IPS DF 4.7 (cell line): ENCODE results near the gene TFG.

ENCODE experiments used
- DNase-seq: peaks from one replicate; pipeline ENCODE4 v3.0.0-alpha.2; 2013; ENCODE audit warnings: low spot score; ENCODE audit errors: extremely low read depth

Gene TFG

DNA sequence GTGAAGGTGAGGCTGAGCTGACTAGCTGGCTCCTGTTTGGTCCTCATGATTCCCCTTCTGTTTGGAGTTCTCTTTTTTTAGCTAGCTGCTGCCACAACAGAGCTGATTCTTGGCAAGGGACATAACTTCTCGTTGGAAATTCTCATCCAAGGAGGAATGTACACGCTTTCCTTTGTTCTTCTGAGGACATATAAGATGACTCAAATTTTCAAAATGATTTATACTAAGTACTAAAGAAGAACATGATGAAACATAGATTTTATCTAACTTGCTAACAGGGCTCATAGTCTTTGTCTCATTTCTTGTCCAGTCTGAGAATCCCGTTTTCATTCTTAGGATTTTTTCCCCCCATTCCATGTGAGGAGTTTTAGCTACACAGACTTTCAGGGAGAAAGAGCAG is 2.9 kb upstream of the TFG start:
- no peak for DNase-seq

DNA sequence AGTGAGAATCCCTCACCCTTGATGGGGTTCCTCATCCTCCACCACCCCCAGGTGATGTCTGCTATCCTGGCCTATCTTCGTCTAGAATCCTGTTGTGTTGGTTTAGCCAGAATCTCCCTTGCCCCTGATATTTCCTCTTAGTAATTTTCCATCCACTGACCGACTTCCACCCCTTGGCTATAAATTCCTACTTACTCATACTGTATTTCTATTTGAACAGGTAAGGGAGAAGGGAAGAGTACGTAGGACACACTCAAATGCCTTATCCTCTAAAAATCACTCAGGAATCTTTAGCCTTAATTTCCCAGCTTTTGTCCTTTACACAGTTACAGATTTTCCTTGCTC is 678 bp upstream of the TFG start:
- DNase-seq = no peak

DNA sequence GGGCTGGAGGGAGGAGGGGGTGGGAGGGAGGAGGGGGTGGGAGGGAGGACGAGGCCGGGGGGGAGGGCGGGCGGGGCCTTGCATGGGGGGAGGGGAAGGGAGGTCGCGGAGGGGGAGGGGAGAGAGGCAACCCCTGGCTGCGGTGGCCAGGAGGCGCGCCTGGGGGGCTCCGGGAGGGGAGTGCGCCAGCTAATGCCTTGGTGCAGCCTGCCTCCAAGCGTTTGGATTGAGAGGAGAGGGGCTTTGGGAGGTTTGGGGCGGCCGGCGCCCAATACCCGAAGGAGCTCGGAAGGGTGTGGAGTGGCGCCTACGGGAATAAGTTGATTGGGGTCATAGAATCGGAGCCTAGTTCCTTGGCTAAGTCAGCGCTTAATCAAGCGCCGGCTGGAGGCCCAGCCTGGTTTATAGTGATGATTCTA is 557 bp downstream of the TFG start:
- no peak for DNase-seq

DNA sequence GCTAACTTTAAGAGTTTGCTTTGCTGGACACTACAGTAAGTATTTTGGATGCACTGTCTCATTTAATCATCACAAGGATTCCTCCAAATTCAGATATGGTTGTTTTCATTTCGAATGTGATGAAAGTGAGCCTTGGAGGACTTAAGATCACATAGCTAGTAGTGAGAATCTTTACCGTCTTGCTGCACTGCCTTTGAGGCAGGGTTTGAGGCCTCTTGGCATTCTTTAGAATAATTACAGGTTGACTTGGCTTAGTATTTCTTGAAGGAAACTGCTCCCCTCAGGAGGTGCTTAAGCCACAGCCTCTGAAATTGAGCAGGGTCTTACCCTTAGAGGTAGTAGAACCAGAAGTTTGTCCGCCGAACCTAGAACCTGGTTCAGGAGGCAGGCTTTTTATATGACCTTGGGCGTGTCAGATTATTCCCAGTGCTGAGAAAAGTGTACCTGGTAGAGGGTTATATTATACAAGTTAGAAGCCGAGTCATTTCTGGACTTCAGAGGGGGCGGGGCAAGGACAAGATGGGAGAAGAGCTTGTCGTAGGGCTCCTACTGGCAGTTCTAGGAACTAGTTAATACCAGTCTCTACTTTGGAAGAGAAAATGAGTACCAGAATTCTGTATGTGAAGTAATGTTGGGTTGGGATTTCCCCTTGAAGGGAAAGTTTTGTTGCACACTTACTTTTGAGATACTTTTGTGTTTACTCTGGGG is 1.1 kb downstream of the TFG start:
- DNase-seq = no peak

DNA sequence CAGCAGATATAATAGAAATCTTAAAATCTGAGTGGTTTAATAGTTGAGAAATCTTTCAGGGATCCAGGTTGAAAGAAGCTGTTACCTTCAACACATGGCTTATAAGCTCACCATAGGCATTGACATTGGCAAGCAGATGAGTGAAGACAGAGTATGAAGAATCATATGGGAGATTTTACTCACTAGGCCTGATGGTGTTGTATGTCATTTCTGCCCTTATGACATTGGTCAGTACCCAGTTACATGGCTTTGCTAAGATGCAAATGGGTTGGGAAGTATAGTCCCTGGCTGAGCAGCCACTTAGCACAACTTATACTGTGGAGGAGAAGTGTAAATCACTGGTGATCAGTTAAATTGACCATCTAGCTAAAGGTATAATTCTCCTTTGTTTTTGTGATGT is 5.9 kb downstream of the TFG start:
- no peak for DNase-seq

DNA sequence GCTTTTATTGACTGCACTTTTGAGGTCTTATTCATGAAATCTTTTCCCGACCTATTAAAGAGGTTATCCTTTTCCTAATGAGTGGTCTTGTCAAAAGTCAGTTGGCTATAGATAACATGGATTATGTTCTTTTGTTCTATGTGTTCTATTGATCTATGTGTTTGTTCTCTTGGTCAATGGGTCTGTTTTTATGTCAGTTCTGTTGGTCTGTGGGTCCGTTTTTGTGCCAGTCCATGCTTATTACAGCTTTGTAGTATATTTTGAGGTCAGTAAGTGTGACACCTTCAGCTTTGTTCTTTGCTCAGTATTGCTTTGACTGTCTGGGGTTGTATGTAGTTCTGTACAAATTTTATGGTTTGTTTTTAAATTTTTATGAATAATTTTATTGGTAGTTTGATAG is 7.8 kb downstream of the TFG start:
- no peak for DNase-seq

DNA sequence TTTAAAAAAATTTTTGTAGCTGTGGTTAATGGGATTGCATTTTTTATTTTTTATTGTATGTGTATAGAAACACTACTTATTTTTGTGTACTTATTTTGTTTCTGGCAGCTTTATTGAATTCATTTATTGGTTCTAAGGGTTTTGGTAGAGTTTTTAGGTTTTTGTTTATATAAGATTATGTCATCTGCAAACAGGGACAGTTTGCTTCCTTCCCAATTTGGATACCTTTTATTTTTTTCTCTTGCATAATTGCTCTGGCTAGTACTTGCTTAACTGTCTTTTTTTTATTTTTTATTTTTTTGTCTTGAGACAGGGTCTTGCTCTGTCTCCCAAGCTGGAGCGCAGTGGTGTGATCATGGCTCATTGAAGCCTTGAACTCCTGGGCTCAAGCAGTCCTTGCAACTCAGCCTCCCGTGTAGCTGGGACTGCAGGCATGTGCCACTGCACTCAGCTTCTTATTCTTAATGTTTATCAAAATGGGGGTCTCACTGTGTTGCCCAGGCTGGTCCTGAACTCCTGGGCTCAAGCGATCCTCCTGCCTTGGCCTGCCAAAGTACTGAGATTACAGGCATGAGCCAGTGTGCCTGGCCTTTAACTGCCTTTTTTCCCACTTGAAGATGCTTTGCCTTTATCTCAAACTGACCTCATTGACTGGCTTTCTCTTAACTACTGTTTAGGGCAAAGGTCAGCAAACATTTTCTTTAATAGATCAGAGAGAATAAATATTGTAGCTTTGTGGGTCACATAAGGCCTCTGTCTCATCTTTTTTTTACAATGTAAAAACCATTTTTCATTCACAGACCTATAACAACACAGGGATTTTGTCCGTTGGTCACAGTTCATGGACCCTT is 8.6 kb downstream of the TFG start:
- no peak for DNase-seq

DNA sequence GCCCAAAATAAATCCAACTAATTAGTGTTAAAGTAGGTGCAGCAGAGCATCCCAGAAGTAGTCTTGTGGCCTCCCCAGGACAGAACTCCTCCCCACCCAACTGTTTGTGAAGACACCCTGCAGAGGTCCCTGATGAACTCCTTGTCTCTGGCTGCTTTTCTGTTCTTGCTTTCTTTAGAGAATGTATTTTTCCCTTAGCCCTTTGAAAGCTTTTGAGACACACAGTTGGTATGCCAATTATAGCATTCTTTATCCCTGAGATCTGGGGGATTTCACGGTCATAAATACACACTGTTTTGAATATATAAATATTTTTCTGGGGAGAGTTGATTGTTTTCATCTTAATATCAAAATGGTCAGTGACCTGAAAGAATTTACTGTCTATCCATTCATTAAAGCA is 9.8 kb downstream of the TFG start:
- no peak for DNase-seq

DNA sequence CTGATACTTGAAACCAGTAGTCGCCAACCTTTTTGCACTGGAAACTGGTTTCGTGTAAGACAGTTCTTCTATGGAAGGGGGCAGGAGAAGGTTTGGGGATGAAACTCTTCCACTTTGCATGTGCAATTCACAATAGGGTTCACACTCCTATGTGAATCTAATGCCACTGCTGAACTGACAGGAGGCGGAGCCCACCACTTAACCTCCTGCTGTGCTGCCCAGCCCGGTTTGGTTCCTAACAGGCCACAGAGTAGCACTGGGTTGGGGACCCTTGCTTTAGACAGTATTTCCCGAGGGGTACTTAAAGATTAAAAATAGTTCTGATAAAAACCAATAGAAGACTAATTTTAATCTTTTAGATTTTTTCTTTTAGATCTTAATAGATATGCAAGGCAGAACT is 11.1 kb downstream of the TFG start:
- no peak for DNase-seq

DNA sequence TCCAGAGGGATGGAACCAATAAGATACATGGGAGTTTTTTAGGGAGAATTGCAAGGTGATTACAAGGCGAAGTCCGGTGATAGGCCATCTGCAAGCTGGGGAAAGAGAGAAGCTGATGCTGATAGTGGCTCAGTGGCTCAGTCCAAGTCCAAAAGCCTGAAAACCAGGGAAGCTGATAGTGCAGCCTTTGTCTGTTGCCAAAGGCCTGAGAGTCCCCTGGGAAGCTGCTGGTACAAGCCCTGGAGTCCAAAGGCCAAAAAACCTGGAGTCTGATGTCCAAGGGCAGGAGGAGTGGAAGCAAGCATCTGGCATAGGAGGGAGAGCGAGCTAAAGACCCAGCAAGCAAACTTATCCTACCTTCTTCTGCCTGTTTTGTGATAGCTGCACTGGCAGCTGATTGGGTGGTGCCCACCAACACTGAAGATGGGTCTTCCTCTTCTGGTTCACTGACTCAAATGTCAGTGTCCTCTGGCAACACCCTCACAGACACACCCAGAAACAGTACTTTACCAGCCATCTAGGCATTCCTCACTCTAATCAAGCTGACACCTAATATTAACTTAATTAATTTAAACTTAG is 16.7 kb downstream of the TFG start:
- DNase-seq = no peak

DNA sequence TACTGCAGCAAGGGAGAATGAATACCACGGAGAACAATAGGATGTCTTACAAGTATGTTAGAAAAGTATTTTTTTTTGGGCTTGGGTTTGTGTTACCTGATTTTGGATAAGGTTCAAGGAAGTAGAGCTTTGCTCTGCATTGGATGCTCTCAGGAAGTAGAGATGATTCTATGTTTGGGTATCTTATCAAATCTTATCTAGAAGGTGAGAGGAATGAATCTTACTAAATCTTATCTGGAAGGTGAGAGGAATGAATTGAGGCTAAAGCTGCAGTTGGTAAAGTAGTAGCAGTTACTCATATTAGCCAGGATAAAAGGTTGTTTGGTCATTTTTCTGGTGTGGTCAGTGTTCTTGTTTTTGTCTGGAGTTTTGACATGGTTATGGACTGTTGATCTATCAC is 17.4 kb downstream of the TFG start:
- no peak for DNase-seq

DNA sequence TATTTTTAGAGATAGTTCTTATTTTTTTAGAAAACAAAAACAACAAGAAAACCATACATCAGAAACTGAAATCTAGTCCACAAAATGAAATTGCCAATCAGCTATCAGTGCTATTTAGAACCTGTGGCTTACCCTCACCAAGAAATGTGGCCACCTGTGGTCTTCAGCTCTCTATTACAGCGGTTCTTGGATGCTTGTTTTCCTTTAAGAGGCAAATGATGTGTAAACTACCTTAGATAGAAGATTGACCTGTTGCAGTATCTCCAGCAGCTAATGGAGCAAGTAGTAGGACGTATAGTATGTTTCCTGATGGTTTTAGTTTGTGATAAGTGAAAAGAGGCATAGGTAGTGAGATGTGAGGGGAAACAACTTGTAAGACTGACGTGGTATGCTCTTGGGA is 21.2 kb downstream of the TFG start:
- DNase-seq = no peak

DNA sequence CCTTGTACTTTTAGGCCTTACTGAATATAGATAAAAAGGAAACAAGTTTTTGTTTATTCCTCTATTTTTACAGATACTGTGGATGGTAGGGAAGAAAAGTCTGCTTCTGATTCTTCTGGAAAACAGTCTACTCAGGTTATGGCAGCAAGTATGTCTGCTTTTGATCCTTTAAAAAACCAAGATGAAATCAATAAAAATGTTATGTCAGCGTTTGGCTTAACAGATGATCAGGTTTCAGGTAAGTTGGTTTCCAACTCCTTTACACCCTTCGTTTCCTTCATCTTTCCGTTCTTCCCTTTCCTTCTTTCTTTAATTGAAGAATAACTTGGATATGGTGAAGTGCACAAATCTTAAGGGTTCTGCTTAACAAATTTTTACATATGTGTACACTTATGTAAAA is 23.1 kb downstream of the TFG start:
- DNase-seq = no peak

DNA sequence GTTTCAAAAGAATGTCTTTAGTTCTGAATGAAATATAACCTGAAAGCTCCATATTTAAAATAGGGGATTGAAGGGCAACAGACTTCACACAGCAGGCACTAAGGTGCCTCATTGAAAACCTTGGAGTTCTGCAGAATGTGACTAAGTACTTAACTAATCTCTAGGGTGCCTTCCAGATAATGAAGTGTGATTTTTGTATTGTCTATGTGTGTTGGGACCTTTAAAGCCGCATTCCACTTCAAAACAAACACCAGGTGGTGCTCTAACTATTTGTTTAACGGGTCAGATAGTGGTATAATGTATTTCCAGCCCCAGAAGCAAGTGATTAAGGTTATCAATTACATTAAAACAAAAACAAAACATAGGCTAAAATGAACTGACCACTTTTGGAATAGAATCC is 28.0 kb downstream of the TFG start:
- DNase-seq = peak; percentile 28

DNA sequence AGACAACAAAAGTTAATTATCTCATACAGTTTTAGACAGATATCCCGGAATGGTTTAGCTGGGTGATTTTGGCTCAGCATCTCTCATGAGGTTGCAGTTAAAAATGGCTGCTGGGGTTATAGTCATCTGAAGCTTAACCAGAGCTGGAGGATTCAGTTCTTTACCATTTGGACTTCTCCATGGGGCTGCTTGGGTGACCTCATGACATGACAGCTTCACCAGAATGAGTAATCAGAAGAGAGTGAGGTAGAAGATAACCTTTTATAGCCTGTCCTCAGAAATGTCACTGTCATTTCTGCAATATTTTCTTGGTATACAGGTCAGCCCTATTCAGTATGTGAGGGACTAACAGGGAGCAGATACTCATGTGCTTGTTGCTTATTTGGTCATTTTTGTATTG is 30.9 kb downstream of the TFG start:
- DNase-seq = no peak

DNA sequence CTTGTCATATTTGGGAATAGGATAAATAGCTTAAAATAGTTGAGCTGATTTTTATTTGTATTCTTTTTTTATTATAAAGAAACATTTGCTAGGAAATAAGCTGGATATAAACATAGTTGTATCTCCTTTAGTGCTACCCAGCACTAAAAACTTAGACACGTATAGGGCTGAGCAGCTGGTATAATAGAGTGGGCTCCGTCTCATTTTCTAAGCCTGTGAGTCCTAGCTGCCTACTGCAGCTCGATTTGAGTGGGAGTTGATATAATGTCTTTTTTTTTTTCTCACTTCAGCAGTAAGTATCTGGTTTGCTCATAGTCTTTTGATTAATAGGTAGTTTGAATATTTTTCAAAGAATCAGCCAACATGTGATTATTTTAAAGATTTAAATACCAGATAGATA is 34.2 kb downstream of the TFG start:
- no peak for DNase-seq

DNA sequence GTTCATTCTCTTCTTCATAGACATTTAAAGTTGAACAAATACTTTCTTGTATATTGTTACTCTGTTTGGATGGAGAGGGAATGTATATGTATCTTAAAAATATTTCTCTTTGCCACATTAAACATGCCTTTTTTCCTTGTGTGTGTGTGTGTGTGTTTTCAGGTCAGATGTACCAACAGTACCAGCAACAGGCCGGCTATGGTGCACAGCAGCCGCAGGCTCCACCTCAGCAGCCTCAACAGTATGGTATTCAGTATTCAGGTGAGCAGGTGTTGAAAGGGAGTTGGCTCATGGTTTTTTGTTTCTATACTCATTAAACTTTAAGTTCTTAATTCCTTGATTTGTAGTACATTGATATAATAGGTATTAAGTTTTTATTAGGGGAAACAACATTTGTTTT is 35.4 kb downstream of the TFG start:
- DNase-seq = no peak

DNA sequence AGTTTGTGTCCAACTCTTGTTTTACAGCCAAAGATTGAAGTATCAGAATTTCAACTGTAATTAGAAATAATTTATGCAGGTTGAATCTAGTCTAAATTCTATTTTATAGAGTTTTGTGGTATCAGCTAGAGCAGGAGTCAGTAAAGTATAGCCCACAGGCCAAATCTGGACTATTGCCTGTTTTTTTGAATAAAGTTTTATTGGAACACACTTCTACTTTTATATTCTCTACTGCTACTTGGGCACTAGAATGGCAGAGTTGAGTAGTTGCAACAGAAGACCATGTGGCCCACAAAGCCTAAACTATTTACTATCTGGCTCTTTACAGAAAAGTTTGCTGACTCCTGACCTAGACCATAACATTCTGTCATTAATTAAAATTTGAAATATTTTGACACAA is 36.3 kb downstream of the TFG start:
- no peak for DNase-seq

DNA sequence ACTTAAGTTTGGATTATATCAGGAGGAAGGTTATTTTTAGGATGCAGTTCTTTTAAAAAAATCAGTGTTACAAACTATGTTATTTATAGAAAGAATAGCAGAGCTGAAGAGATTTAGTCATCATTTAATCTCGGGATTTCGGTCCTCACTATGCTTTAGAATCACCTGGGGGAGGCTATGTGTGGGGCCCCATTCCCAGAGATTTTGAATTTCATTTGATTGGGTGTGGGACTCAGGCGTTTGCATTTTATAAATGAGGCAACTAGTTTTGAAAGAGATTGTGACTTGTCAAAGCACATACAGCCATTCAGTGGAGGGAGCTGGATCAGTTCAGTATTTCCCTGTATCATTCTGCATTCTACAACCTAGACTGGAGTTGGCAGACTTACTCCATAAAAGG is 36.8 kb downstream of the TFG start:
- no peak for DNase-seq

DNA sequence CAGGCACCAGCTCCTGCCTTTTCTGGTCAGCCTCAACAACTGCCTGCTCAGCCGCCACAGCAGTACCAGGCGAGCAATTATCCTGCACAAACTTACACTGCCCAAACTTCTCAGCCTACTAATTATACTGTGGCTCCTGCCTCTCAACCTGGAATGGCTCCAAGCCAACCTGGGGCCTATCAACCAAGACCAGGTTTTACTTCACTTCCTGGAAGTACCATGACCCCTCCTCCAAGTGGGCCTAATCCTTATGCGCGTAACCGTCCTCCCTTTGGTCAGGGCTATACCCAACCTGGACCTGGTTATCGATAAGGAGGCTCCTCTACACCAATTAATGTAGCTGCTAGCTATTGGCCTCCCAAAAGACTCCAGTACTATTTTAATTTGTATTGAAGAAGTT is 38.9 kb downstream of the TFG start:
- no peak for DNase-seq

DNA sequence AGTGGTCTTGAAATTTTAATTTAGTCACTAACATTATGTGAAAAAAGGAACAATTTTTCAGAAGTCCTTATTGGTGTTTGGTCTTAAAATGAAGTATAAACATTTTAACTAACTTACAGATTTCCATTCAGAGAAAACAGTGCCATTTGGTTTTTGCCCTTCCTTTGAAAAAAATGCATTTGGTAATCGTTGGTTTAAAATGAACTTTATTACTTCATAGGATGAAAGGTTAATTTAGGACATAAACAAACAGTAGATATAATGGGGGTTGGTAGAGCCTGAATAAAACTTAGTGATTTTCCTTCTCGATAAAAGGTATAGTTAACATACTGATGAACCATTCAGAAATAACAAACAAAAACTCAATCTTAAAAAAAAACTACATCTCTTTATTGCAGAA is 39.7 kb downstream of the TFG start:
- DNase-seq = no peak

DNA sequence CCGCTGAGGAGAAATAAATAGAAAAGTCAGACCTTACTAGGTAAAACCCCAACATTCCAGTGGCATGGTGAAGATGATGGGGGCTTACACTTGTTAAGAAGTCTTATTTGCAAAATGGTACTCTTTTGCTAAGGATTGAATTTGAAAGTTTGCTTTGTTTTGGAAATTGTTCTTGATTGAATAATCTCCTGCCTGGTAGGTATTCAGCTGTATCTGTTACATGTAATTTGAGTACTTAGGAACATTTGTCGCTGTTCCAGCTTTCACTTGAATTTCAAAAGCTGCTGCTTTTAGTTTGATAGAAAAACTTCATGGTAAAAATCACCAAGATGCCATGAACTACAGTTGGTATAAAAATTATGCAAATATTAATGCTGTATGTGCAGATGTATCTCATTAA is 44.6 kb downstream of the TFG start:
- no peak for DNase-seq
